Activated CD4-positive, CD25-positive, alpha-beta regulatory T cell (primary cell): ENCODE results near the gene KLF16.

Experiments used
- DNase-seq, 4 experiments: peaks; one replicate each; lab custom pipeline; 2025; lab: John Stamatoyannopoulos, UW

KLF16 gene

GRCh38 chr19:1867349-1867724 is 4.0 kb upstream of the KLF16 start:
- no peak for DNase-seq

GRCh38 chr19:1866693-1867348 is 3.4 kb upstream of the KLF16 start:
- no peak for DNase-seq

- DNase-seq = no peak
Measured at GRCh38 chr19:1865172-1866010, 2.0 kb upstream of the KLF16 start.

GRCh38 chr19:1864480-1865171 is 1.2 kb upstream of the KLF16 start:
- DNase-seq = peak; percentile 32 to 54 (median 40)

GRCh38 chr19:1863638-1864479 is 480 bp upstream of the KLF16 start:
- DNase-seq = peak; percentile 87 to 95 (median 92)

- DNase-seq = peak in 3 of 4 experiments; percentile 31 to 49 (median 33)
Measured at GRCh38 chr19:1862424-1863327, 703 bp downstream of the KLF16 start.

- no peak for DNase-seq
Measured at GRCh38 chr19:1862068-1862423, 1.3 kb downstream of the KLF16 start.

- DNase-seq = no peak
Measured at GRCh38 chr19:1861599-1862031, 1.8 kb downstream of the KLF16 start.

GRCh38 chr19:1860821-1861598 is 2.4 kb downstream of the KLF16 start:
- DNase-seq = no peak

GRCh38 chr19:1860042-1860775 is 3.2 kb downstream of the KLF16 start:
- DNase-seq = no peak

GRCh38 chr19:1859331-1859781 is 4.0 kb downstream of the KLF16 start:
- no peak for DNase-seq

- no peak for DNase-seq
Measured at GRCh38 chr19:1858412-1859081, 4.8 kb downstream of the KLF16 start.

- DNase-seq = no peak
Measured at GRCh38 chr19:1857648-1858326, 5.6 kb downstream of the KLF16 start.

GRCh38 chr19:1856698-1857603 is 6.4 kb downstream of the KLF16 start:
- DNase-seq = no peak

- DNase-seq = no peak
Measured at GRCh38 chr19:1856345-1856697, 7.1 kb downstream of the KLF16 start.

GRCh38 chr19:1855828-1856255 is 7.5 kb downstream of the KLF16 start:
- no peak for DNase-seq
